Glomerular visceral epithelial cell (primary cell): ENCODE measurements around the gene COX6A2.
A peak's percentile ranks its signal among the peaks of the same experiment; 100 is the strongest.
"Not testable (repeated sequence)": the region's sequence is repeated elsewhere in the genome, so short reads cannot be mapped to it uniquely, and the experiment has no call there.

ENCODE experiments used
- DNase-seq: peaks from one replicate; pipeline ENCODE4 v3.0.0-alpha.2; 2016; ENCODE audit errors: extremely low spot score

COX6A2 gene

DNA sequence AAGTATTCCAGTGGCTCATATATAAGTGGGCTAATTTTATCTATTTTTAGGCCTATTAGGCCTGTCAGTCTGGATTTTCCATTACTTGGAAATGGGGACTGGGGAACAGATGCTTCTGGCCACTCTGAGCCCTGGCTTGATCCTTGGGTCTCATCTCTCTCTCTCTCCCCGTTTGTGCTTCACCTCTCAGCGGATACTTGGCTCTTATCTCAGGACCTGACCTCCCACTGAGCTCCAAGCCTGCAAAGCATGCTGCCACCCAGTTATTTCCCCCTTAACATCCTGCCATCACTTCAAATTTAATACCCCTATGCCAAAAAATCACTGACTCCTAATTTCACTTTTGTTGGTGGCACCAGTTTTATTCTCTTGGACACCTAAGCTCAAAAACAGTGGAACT is 10.3 kb upstream of the COX6A2 start:
- DNase-seq = no peak

DNA sequence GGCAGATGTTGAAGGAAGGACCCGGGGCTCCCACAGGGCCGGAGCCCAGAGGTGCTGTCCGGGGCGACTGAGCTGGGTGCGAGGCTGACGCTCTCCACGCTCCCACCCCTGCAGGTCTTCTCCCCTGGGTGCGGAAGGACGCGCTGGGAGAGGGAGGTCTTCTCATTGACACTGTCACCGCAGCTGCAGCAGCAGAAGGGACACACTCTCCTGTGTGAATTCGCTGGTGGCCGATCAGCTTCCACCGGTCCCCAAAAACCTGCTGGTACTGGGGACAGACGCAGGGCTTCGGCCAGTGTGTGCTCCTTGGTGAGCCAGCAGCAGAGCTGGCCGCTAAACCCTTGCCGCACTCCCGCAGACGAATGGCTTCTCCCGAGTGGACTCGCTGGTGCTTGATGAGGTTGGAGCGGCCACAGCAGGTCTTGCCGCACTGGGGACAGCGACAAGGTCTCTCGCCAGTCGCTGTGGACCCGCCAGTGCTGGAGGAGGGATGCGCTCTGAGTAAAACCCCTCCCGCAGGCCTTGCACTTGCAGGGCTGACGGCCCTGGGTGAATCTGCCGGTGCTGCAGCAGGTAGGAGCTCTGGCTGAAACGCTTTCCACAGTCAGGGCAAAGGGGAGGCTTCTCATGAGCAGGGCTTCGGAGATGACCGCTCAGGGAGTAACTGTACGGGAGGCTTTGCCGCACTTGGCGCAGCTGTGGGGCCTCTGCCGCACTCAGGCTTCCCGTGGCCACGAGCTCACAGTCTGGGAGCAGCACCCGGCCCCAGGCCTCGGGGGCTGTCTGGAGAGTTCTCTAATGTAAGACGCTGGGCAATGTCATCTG is 8.3 kb upstream of the COX6A2 start:
- no peak for DNase-seq

DNA sequence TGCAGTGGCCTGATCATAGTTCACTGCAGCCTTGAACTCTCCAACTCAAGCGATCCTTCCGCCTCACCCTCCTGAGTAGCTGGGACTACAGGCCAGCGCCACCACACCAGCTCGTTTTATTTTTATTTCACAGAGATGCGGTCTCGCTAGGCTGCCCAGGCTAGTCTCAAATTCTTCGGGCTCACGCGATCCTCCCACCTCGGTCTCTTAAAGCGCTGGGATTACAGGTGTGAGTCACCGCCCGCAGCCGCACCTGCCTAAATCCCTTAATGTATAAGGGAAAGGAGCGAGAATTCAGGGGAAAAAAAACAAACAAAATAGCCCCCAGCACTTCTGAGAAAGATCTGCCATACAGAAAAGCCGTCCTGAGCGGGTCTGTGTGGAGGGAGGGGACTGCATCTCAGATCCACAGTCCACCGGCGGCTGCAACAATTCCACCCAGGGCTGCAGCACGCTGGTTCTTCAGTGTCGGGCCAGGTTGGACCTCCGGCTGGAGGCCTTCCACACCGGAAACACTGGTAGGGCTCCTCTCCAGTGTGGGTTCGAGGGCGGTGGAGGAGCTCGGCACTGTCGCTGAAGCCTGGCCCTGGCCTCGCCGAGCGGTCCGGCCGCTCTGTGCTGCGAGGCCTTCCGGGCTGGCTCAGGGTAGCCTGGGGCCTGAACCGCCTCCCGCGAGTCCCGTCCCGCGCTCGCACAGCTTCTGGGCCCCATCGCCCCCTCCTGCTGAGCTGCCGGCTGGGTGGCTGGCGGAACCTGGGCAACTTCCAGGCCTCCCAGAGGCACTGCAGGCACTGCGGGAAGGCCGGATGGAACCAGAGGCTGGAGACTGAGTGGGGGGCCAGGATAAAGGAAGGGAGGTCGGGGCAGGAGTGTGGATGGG is 7.4 kb upstream of the COX6A2 start:
- DNase-seq = no peak

DNA sequence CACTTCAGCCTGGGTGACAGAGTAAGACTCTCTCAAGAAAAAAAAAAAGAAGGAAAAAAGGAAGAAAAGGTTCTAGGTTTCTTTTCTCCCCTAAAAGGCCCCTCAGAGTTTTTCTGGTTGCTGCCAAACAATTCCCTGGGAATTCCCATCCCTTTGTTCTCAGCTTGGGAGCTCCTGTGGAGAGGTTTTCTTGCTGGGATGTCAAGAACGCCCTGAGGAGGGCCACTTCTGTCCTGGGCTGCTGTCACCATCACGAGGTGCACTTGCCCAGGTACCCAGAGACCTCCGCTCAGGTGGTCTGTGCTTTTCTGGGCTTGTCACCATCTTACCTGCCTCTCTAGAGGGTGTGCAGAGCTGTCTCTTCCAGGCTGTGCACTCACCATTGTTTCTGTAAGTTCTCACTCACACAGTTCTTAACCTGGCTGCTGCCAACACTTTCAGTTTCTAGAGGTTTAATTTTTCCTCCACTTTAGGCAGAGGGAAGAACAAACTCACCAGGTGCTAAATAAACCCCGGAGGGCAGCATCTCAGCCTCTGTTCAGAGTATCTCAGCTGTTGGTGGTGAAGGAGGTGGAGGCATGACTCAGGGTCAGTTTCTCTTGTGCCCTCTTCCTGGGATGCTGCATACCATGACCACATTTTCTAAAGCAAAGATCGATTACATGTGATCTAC is 2.4 kb upstream of the COX6A2 start:
- no peak for DNase-seq

DNA sequence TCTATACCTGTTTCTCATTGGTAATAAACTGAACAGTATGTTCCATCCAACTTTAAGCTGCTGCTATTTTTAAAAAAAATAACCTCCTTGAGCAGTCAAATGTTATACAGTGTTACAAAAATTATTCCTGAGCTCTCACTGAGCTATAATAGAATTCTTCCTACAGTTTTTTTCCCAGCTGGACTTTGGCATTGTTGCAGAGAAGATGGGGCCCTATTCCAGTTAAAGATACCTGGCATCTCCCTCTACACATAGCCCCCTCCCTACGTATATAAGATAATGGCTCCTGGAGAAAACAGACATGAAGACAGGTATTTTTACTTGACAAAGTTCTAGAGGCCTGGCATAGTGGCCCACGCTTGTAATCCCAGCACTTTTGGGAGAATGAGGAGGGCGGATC is 1.6 kb upstream of the COX6A2 start:
- no peak for DNase-seq

DNA sequence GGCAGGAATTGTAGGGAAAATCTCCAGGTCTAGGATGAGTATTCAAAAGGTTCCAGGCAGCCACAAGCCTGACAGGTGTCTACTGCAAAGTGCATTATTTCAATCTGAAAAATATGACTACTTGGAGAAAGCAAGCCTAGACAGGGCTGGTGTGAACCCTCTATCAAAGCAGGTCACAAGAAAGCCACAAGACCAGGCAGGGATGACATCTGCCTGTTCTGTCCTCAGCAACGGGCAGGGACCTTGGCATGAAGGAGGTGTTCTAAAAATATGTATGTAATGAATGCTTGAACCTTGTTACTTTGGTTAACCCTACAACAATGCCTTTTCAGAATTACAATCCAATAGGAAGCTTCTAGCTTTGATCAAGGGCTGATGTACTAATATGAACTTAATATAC is 1.2 kb upstream of the COX6A2 start:
- no peak for DNase-seq

DNA sequence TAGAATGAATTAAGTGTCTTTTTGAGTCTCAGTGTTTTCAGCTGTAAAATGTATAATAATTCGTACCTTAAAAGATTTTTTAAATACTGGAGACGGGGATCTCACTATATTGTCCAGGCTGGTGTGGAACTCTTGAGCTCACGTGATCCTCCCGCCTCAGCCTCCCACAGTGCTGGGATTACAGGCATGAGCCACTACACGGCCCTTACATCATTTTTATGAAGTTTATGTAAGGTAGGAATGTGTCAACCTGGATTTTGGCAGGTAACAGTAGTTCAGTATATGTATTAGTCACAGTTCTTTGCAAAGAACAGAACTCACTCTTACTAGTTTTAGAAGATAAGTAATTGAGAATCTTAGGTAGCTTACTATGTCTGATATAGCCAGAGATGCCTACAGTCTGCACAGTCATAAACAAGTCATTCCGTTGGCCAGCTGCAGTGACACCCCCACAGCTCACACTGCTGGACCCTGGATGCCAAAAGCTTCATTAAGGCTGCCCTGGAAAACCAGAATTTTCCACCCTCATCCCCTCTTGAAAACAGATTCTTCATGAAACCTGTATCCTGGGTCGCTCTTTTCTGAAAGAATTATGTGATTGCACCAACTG is 583 bp upstream of the COX6A2 start:
- no peak for DNase-seq

DNA sequence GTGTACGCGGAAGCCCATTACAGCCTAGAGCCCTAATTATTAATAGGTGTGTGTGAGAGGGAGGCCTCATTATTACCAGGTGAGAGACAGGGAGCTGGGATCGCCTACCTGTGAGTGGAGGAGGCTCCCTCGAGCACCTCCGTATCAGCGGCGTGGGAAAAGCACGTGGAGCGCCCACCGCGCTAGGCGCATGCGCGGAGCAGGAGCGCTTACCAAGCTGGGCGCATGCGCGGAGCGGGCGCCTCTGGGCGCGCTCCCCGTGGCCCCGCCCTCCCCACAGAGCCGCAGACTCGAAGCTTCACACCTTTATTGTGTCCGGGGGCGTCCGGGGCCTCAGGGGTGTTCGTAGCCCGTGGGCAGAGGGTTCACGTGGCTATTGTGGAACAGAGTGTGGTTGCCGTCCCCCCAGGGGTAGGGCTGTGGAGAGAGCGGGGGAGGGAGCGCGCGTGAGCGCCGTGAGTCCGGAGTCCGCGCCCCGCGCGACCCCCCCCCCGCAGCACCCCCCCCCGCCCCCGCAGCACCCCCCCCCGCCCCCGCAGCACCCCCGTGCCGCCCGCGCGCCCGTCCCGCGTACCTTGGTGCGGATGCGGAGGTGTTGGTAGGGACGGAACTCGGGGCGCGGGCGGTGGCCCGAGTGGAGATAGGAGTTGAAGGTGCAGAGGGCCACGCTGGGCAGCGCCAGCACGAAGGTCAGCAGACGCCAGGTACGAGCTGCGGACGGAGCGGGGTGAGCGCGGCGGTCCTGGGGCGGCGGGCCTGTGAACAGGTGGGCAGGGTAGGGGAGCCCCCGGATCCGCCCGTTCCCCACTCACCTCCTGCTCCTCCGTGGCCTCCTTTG is 500 bp downstream of the COX6A2 start:
- peak; percentile 8 for DNase-seq

DNA sequence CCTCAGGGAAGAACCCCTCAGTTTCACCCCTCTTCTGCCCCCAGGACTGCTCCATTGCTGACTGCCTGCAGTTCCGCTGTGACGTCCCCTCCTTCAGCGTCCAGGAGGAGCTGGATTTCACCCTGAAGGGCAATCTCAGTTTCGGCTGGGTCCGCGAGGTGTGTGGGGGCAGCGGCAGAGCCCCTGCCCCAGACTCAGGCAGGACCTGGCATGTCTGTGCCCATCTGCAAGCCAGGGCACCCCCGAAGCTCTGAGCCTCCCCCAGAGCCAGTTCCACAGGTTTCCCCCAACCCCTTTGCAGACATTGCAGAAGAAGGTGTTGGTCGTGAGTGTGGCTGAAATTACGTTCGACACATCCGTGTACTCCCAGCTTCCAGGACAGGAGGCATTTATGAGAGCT is 4.4 kb downstream of the COX6A2 start:
- DNase-seq = no peak

DNA sequence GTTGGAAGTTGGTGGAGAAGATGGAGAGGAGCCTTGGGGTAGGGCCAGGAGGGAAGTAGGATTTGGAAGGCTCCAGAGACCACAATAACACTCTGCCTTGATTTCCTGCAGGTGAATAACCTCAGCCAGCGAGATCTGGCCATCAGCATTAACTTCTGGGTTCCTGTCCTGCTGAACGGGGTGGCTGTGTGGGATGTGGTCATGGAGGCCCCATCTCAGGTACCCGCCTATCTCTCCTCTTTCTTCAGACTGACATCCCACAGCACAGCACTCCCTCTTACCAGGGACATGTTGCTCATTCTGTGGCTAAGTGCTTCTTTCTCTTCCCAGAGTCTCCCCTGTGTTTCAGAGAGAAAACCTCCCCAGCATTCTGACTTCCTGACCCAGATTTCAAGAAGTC is 4.9 kb downstream of the COX6A2 start:
- no peak for DNase-seq

DNA sequence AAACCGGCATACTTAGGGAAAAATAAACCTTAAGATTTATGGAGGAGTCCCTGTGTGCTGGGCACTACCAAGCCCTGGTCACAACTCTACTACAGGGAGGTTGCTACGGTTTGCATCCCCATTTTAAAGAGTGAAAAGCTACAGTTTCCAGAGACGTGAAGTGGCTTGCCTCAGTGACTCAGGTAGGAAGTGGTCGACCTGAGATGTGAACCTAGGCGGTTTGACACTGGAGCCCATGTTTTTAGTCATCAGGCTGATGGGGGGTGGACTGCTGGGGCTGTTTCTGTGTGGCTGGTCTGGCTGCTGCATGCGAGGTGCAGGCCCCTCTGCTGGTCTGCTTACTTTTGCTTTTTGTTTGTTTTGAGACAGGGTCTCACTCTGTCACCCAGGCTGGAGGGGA is 6.6 kb downstream of the COX6A2 start:
- DNase-seq = no peak

DNA sequence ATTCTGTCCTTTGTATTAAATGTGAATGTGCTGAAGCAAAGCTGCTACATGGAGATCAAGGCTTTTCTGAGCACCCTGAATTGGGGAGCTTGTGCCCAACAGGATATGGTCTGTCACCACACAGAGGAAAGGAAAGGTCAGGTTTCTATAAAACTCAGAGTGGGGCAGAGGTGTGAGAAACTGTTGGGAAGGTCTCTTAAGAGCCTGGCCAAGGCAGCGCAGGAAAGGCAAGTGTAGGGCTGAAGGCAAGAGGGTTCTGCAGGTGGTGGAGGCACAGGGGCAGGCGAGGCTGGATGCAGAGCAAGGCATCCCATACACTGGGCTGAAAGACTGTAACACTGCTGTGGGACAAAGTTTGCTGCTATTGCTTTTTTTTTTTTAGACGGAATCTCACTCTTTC is 8.1 kb downstream of the COX6A2 start:
- no peak for DNase-seq

DNA sequence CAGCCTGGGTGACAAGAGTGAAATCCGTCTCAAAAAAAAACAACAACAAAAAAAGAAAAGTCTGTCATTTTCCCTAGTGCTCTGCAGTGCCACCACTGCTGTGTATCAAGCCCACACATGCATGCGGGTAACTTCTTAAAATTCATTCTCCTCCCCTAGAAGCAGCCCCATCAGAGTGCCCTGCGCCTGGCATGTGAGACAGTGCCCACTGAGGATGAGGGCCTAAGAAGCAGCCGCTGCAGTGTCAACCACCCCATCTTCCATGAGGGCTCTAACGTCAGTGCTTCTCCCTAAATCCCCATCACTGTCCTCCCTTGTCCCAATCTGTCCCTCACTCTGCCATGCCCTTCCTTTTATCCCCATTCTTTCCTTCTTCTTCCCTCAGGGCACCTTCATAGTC is 10.2 kb downstream of the COX6A2 start:
- DNase-seq = no peak

DNA sequence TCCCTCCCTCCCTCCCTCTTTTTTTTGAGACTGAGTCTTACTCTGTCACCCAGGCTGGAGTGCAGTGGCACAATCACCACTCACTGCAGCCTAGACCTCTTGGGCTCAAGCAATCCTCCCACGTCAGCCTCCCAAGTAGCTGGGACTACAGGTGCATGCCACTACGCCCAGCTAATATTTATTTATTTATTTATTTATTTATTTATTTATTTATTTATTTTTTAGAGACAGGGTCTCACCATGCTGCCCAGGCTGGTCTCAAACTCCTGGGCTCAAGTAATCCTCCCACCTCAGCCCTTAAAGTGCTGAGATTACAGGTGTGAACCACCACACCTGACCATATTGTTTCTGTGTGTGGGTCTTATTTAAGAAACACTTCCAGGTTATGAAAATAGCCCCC is 11.1 kb downstream of the COX6A2 start:
- DNase-seq = not testable (repeated sequence)

DNA sequence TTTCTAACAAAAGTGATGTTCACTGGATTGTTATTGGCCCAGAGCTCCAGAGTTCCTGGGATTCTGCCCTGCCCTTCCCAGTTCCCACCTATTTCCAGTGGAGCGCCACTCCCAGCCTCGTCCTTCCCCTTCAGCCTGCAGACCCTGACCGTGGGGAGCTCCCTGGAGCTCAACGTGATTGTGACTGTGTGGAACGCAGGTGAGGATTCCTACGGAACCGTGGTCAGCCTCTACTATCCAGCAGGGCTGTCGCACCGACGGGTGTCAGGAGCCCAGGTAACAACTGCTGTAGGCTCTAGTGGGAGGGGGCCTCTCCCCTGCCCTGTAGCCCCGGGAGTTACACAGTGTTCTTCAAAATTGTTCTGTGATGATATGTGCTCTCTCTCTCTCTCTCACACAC is 11.8 kb downstream of the COX6A2 start:
- DNase-seq = no peak

DNA sequence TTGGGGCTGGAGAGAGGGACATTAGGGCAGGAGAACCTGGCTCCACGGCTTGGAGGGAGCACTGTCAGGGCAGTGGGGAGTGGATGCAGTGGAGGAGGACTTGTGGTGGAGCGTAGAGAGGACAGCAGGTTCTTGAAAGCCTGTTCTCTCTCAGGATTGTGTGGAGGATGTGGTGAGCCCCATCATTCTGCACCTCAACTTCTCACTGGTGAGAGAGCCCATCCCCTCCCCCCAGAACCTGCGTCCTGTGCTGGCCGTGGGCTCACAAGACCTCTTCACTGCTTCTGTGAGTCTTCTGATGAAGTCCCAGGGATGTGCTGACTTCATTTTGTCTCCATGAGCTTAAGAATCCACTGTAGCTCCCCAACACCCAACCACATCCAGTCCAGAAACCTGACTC is 13.5 kb downstream of the COX6A2 start:
- DNase-seq = no peak

DNA sequence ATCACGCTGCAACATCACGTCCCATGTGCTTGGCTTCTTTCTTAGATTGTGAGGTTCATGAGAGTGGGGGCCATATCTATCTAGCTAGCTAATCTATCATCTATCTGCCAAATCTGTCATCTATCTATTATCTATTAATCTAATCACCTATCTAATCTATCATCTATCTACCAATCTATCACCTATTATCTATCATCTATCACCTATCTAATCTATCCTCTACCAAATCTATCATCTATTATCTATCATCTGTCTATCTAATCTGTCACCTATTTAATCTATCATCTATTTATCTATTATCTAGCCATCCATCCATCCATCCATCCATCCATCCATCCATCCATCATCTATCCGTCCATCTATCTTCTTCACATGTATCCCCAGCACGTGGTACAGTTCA is 14.2 kb downstream of the COX6A2 start:
- no peak for DNase-seq

DNA sequence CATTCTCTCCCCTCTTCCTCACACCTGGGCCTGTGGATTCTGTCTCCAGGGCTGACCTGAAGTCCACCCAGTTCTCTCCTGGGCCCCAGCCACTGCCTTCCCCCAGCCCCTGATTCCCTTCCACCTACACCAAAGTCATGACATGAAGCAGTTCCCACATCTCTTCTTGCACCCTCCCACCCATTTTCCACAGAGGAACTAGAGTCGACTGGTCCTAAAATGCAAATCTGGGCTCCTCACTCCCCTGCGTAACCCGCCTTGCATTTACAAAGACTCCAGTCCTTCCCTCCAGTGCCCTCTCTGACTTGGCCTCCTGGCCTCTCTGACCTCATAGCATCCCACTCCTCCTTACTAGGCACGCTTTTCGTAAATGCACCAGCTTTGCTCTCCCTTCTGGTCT is 14.8 kb downstream of the COX6A2 start:
- DNase-seq = no peak

DNA sequence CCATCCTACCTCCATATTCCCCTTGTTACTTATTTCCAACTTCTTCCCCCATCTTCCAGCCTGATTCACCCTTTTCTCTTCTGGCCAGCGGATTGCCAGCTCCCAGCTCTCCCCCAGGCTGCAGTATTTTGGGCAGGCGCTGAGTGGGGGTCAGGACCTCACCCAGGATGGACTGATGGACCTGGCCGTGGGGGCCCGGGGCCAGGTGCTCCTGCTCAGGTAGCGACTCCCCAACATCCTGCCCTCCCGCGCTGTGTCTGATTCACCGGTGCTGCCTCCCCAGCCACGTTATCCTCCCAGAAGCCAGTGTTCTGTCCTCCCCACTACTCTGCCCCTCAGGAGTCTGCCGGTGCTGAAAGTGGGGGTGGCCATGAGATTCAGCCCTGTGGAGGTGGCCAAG is 15.4 kb downstream of the COX6A2 start:
- DNase-seq = no peak

DNA sequence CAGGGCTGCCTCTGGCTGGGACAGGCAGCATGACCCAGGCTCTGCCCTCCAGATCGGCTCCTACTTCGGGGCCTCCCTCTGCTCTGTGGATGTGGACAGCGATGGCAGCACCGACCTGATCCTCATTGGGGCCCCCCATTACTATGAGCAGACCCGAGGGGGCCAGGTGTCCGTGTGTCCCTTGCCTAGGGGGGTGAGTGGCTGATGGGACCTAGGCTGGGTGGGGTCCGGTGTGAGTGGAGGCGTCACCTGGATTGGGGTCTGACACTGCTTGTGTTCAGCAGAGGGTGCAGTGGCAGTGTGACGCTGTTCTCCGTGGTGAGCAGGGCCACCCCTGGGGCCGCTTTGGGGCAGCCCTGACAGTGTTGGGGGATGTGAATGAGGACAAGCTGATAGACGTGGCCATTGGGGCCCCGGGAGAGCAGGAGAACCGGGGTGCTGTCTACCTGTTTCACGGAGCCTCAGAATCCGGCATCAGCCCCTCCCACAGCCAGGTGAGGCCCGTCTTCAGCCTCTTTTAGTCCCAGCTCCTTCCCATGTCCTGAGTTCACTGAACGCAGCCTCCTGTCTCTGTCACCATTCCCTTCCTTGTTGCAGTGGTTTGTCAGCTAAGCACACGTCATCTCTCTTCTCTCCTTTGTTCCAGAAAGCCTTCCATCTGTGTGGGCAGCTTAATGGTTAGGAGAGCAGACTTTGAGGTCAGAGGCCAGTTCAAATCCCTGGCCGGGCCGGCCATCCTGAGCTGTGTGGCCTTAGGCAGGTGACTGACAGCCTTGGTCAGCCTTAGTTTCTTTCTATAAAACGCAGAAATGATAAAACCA is 16.9 kb downstream of the COX6A2 start:
- no peak for DNase-seq
